Hepatic stellate cell (primary cell): Measurements from ENCODE around the gene CD55.
A peak's percentile ranks its signal among the peaks of the same experiment; 100 is the strongest.

ENCODE experiments used
- DNase-seq: peaks from one replicate; pipeline ENCODE4 v3.0.0; 2011; ENCODE audit warnings: low spot score

Gene CD55

DNA sequence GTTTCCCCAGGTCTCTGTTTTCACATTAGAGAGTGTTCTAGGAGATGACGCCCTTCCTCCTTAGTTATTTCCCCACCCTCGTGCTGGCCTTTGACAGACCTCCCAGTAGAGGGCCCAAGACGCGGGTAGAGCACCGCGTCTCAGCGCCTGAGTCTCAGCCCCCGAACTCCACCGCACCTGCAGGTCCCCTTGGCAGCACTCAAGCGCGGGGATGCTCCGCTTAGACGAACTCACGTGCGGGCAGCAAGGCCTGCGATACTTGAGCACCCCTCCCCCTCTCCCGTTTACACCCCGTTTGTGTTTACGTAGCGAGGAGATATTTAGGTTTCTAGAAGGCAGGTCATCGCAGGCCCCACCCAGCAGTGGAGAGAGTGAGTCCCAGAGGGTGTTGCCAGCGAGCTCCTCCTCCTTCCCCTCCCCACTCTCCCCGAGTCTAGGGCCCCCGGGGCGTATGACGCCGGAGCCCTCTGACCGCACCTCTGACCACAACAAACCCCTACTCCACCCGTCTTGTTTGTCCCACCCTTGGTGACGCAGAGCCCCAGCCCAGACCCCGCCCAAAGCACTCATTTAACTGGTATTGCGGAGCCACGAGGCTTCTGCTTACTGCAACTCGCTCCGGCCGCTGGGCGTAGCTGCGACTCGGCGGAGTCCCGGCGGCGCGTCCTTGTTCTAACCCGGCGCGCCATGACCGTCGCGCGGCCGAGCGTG, at the start of gene CD55:
TSS of gene CD55 (plus strand) at position 600 of the 711 bp plus-strand sequence. CDS start at position 688, 88 bp downstream.
- peak; percentile 74 for DNase-seq

DNA sequence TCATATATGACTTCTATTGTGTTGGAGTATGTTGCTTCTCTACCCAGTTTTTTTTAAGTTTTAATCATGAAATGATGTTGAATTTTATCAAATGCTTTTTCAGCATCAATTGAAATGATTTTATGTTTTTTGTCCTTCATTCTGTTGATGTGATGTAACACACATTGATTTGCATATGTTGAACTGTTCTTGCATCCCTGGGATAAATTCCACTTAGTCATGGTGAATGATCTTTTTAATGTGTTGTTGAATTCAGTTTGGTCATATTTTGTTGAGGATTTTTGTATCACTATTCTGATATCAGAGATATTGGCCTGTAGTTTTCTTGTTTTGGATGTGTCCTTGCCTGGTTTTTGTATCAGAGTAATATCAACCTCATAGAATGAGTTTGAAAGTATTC, 46.6 kb upstream of the CD55 start:
- no peak for DNase-seq

DNA sequence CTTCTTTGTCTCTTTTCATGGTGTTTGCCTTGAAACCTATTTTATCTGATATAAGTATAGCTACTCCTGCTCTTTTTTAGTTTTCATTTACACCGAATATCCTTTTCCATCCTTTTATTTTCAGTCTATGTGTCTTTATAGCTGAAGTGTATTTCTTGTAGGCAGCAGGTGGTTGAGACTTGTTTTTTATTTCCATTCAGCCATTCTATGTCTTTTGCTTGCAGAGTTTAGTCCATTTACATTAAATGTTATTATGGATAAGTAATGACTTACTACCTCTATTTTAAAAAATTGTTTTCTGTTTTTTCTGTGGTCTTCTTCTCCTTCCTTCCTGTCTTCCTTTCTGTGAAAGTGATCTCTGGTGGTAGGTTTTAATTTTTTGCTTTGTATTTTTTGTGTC, 45.0 kb upstream of the CD55 start:
- DNase-seq: no peak

GRCh38 chr1:207277241-207277640, 44.2 kb upstream of the CD55 start:
- no peak for DNase-seq

DNA sequence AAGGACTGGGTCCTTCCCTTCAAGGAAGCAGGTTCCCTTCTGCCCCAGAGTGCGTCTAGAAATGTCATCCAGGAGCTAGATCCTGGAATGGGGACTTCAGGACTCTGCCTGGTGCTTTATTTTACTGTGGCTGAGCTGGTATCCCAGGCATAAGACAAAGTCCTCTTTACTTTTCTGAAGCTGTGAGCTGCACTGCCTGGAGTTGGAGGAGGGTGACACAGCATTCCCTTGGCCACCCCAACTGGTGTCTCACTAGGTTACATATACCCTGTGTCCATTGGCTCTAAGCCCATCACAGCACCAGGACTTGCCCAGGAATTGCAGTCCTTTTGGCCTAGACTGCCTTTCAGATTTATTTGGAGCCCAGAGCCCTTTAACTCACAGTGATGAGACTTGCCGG, 41.8 kb upstream of the CD55 start:
- no peak for DNase-seq

DNA sequence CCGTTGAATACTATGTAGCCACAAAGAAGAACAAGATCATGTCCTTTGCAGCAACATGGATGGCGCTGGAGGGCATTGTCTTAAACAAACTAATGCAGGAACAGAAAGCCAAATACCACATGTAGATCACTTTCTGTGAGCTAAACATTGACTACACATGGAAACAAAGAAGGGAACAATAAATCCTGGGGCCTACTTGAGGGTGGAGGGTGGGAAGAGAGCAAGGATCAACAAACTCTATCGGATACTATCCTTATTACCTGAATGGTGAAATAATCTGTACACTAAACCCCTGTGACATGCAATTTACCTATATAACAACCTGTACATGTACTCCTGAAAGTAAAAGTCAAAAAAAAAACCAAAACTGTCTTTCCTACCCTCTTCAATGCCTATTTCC, 40.8 kb upstream of the CD55 start:
- no peak for DNase-seq

- no peak for DNase-seq
These were observed 39.4 kb upstream of the CD55 start for GRCh38 chr1:207282058-207282457.

DNA sequence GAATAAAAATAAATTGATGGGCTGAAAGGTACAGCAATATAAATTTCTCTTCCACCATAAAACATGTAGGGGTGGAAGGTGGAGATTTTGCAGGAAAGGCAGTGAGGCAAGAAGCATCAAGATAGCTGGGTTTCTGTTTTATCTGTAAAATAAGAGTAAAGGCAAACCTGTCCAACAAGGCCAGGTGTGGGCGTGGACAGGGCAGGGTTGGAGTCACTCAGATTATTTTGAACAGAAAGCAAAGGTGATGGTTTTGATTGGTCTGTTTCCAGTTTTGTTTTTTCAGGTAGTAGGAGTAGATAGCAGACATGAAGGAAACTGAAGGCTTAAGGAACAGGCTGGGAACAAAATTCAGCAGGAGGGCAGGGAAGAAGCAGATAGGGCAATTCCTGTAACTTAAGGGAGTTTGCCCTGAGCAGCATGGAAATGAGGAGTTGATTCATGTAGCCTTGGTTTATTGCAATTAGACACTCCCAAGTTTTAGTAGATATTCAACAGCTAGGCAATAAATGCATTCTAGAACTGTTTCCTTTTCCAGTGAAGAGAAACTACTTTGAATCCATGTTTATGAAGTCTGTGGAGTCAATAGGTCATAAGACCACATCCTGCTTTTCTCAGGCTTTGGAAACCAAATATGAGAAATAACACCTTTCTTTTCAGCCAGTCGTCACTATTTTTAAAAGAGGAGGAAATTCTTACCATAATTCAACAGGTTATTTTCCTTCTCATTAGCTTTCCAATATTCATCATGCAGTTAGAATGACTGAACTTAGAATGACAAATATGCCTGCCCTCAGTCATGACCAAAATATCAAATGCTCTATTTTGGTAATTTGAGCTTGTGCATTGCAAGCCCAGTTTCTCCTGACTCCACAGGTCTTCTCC, 38.7 kb upstream of the CD55 start:
- no peak for DNase-seq

DNA sequence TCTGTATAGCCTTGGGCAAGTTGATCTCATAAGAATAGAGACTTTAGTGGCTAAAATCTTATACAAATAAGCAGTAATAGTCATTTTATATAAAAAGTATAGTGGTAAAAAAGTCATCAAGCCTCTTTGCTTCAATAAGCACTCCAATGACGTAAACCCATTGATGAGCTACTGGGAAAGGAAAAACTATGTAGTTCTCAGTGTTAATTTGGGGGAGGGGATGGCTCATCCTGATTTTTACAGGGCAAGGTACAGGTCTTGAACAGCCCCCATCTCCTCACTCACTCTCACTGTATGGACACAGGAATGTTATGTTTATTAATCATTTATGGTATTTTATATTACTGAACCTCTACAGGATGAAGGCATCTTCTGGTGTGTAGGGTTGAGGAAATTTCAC, 38.1 kb upstream of the CD55 start:
- no peak for DNase-seq

DNA sequence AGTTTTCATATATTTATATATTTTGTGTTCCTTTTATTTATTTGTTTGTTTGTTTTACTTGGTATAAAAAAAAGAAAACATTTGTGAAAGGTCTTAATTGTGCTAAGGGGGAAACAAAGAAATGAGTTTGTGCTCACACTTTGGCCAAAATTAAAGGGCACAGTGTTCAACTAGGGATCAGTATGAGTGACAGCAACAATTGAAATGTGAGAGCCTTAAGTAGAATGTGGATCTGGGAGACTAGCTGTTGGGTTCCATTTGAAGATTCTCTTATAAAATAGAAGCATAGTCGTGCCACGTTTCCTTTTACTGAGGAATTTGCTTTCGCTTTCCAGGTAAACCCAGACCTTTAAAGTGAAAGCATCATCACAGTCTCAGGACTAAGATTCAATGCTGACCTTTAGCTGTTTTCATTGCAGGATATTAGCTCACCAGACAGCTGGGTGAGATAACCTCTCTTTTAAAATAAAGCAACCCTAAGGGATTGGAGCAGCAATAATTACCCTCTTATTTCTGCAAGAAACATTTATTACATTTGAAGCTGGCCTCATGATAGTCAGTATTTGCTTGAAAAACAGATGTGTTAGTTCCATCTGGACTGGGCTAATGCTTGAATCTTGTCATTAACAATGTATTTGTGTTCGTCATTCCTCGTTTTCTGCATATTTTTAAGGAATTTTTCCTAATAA, 37.1 kb upstream of the CD55 start:
- no peak for DNase-seq

DNA sequence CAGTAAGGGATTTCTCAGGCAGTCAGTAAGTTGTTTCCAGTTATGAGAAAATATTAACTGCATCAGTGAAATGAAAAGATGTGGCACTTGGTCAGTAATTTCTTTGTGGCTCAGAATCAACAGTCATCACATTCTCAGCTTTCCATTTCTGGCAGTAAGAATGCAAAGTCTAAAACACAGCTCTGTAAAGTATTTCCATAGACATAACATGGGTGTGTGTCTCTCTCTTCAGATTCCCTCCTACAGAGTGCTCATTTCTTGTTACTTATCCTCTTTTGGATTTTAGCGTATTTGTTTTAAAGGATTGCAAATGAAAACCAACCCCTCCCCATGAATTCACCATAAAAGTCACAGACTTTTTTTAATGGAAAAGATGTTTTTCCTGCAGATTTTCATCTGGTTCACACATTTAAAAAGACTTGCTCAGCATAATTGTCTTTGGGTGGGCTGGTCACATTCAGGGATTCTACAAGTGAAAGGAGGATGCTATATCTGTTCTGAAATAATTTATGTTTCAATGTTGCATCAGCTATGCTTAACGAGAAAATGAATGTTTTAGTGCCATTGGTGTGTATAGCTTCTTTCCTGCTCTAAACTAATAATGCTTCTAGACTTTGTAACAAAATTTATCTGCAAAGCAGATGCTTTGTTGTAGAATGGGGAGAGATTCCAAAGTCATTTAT, 34.6 kb upstream of the CD55 start:
- no peak for DNase-seq

GRCh38 chr1:207288315-207288714, 33.2 kb upstream of the CD55 start:
- no peak for DNase-seq

DNA sequence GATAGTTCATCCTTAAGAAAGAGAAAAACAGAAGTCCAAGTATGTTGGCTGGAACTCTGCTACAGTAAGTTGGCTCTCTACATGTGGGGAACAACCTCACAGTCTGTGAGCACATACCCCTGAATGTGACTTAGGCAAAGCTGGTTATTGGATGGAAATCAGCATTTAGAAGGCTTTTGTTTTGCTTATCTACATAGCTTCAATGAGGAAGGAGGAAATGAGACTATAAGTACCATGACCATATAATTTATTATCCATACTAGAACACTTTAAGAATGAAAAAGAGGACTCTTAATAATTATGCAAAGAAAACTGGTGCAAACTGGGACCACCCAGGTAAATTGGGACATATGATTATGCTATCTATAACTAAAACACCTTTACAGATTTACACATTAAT, 31.7 kb upstream of the CD55 start:
- DNase-seq: no peak

DNA sequence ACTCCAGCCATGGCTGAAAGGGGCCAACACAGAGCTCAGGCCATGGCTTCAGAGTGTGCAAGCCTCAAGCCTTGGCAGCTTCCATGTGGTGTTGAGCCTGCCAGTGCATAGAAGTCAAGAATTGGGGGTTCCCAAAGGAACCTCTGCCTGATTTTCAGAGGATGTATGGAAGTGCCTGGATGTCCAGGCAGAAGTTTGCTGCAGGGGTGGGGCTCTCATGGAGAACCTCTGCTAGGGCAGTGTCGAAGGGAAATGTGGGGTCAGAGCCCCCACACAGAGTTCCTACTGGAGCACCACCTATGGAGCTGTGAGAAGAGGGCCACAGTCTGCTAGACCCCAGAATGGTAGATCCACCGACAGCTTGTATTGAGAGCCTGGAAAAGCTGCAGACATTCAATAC, 29.8 kb upstream of the CD55 start:
- DNase-seq: no peak

GRCh38 chr1:207298186-207298585, 23.3 kb upstream of the CD55 start:
- DNase-seq: no peak

DNA sequence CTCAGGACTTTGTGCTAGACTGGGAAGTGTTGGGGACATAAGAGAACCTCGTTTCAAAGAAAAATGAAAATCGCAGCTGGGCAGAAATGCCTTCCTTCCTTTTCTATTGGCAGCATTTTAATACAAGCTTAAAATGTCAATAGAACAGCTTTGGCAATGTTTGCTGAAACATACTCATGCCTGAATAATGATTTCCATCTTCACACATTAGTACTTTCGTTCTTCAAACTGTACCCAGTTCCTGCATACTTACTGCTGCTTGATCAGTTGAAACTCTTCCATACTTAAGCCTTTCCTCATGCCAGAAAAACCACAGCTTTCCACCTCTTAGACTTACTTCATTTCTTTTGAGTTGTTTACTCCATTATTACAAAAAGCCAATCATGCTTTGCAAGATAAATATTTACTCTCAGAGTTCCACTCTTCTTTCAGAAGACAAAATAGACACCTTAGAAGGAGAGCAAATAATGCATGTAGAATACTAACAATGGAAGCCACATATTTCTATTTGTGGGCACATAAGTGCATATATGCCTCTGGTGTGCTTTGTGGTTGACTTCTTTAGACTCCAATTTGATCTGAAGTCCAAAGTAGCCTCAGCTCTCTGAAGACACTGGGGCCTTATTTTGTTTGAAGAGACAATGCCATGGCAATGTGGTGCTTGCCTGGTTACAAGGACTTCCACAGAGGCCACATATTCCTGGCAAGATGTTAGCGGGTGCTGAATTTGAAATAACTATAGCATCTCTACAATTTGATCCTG, 22.7 kb upstream of the CD55 start:
- DNase-seq: no peak

- DNase-seq: no peak
These were observed 20.5 kb upstream of the CD55 start for GRCh38 chr1:207300970-207301369.

GRCh38 chr1:207302618-207303393, 18.7 kb upstream of the CD55 start:
- DNase-seq: no peak

DNA sequence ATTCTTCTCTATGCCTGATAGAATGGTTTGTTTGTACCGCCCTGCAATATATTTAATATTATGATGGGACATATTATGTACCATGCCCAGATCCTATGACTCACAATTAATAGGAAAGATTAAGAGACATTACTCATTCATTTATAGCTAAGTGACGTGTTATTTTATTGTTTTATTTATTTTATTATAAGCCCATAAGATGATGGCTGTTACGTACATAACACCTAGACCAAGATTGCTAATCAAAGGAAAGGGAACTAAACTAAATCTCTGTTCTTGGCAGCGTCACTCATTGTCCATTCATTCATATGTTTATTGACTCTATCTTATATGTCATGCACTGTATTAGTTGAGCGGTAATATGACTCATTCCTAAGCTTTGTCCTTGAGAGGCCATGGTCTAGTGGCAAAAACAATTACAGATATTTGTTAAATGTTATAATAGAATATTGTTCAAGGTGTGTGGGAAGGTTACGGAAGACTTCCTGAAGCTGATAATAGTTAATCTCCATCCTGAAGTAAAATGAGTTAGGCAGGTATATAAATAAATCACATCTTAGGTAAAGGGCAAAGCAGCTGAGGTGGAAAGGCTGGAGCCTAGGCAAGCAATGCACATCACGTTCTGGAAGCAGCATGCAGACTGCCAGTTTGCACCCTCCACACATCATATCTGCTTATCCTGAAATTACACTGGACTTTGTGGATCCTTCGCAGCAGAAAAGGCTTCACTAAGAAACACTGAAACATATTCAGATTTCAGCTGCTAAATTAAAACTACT, 16.6 kb upstream of the CD55 start:
- peak; percentile 20 for DNase-seq

GRCh38 chr1:207305489-207305873, 16.0 kb upstream of the CD55 start:
- no peak for DNase-seq
